Measurements from ENCODE around the gene SLC38A8. TPM values are rescaled to one million over a fixed set of nuclear protein-coding genes. Genes with fewer than 3 reads are reported as not detected.

SLC38A8 gene
- total and polyA plus RNA-seq, 4 donors, result 0.08 to 1.0 (median 0.32) TPM

DNA sequence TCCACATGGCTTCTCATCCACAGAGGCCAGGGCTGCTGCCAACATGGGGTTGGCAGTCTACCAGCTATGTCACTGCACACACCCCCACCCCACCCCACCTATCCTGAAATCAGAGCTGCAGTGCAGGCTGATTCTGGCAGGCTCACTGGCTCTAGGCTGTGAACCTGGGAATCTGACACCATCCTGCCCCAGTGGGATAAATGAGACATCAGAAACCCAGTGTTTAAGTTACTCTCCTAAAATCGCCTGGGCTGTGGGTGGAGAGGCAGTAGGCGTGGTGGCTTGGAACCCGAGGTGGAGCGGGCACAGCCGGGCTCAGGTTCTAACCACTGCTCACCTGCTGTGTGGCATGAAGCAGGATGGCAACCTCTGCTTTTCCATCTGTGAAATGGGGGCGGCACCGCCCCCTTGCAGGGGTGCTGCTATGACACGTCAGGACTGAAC, 5.6 kb downstream of the SLC38A8 start:
- H3K9me3 ChIP-seq (ENCODE audit: control insufficient read depth in 4 of 4, low read length in 3 of 4), result peaks cover 0 to 2% (median under 1%) of the 10 kb centered on the region in 4 donors
- H3K27ac ChIP-seq (ENCODE audit: low read depth in 1 of 2, low read length in 2 of 2), result no peak overlapping the region
- DNase-seq (ENCODE audit: low spot score), result no peak
- no peaks in the 10 kb centered on the region for H3K36me3 ChIP-seq (ENCODE audit: control insufficient read depth in 4 of 4, insufficient read depth in 3 of 4, low read depth in 1 of 4, low read length in 3 of 4)
- H3K9ac ChIP-seq (ENCODE audit: low read depth in 1 of 2, low read length in 2 of 2), result no peak overlapping the region
- TF ChIP-seq, protein P1, sequence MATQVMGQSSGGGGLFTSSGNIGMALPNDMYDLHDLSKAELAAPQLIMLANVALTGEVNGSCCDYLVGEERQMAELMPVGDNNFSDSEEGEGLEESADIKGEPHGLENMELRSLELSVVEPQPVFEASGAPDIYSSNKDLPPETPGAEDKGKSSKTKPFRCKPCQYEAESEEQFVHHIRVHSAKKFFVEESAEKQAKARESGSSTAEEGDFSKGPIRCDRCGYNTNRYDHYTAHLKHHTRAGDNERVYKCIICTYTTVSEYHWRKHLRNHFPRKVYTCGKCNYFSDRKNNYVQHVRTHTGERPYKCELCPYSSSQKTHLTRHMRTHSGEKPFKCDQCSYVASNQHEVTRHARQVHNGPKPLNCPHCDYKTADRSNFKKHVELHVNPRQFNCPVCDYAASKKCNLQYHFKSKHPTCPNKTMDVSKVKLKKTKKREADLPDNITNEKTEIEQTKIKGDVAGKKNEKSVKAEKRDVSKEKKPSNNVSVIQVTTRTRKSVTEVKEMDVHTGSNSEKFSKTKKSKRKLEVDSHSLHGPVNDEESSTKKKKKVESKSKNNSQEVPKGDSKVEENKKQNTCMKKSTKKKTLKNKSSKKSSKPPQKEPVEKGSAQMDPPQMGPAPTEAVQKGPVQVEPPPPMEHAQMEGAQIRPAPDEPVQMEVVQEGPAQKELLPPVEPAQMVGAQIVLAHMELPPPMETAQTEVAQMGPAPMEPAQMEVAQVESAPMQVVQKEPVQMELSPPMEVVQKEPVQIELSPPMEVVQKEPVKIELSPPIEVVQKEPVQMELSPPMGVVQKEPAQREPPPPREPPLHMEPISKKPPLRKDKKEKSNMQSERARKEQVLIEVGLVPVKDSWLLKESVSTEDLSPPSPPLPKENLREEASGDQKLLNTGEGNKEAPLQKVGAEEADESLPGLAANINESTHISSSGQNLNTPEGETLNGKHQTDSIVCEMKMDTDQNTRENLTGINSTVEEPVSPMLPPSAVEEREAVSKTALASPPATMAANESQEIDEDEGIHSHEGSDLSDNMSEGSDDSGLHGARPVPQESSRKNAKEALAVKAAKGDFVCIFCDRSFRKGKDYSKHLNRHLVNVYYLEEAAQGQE (IDR thresholded peaks at IDR 0.05), result no peak
- TF ChIP-seq, protein P2, sequence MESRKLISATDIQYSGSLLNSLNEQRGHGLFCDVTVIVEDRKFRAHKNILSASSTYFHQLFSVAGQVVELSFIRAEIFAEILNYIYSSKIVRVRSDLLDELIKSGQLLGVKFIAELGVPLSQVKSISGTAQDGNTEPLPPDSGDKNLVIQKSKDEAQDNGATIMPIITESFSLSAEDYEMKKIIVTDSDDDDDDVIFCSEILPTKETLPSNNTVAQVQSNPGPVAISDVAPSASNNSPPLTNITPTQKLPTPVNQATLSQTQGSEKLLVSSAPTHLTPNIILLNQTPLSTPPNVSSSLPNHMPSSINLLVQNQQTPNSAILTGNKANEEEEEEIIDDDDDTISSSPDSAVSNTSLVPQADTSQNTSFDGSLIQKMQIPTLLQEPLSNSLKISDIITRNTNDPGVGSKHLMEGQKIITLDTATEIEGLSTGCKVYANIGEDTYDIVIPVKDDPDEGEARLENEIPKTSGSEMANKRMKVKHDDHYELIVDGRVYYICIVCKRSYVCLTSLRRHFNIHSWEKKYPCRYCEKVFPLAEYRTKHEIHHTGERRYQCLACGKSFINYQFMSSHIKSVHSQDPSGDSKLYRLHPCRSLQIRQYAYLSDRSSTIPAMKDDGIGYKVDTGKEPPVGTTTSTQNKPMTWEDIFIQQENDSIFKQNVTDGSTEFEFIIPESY (IDR thresholded peaks at IDR 0.05), result no peak
- no peak for TF ChIP-seq MAX (IDR thresholded peaks at IDR 0.05)
- 94% methylated on average over 8 of the region's 8 CpGs for WGBS
- no peaks in the 10 kb centered on the region for H3K27me3 ChIP-seq (ENCODE audit: control insufficient read depth in 4 of 4, insufficient read depth in 4 of 4, low read length in 3 of 4)
- no peak overlapping the region for H3K4me3 ChIP-seq (ENCODE audit: low read depth in 1 of 3, low read length in 3 of 3)
- no peaks in the 10 kb centered on the region for H3K4me1 ChIP-seq (ENCODE audit: control insufficient read depth in 4 of 4, insufficient read depth in 4 of 4, low read length in 3 of 4)

GRCh38 chr16:84036131-84036530, 6.5 kb downstream of the SLC38A8 start:
- Histone ChIP-seq H3K36me3 (ENCODE audit: control insufficient read depth in 4 of 4, insufficient read depth in 3 of 4, low read depth in 1 of 4, low read length in 3 of 4) (no peaks in the 10 kb centered on the region), H3K9ac (ENCODE audit: low read depth in 1 of 2, low read length in 2 of 2) (no peak overlapping the region), H3K9me3 (ENCODE audit: control insufficient read depth in 4 of 4, low read length in 3 of 4) (peaks cover 0 to 2% (median under 1%) of the 10 kb centered on the region in 4 donors), H3K4me3 (ENCODE audit: low read depth in 1 of 3, low read length in 3 of 3) (no peak overlapping the region), H3K27ac (ENCODE audit: low read depth in 1 of 2, low read length in 2 of 2) (no peak overlapping the region), H3K27me3 (ENCODE audit: control insufficient read depth in 4 of 4, insufficient read depth in 4 of 4, low read length in 3 of 4) (no peaks in the 10 kb centered on the region), H3K4me1 (ENCODE audit: control insufficient read depth in 4 of 4, insufficient read depth in 4 of 4, low read length in 3 of 4) (no peaks in the 10 kb centered on the region)
- no peak for TF ChIP-seq FOXA2 (IDR thresholded peaks at IDR 0.05)
- TF ChIP-seq, protein P3, sequence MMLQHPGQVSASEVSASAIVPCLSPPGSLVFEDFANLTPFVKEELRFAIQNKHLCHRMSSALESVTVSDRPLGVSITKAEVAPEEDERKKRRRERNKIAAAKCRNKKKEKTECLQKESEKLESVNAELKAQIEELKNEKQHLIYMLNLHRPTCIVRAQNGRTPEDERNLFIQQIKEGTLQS (IDR thresholded peaks at IDR 0.05), result no peak
- TF ChIP-seq MAX (IDR thresholded peaks at IDR 0.05), result no peak
- TF ChIP-seq TAF1 (conservative IDR thresholded peaks at IDR 0.05), result no peak
- TF ChIP-seq JUND (IDR thresholded peaks at IDR 0.05), result no peak
- no peak for TF ChIP-seq CTCF (IDR thresholded peaks at IDR 0.05; ENCODE audit: low read depth, low read length, missing input control)
- TF ChIP-seq RXRA (IDR thresholded peaks at IDR 0.05), result no peak
- TF ChIP-seq, protein P2 (IDR thresholded peaks at IDR 0.05), result no peak
- TF ChIP-seq FOXA1 (IDR thresholded peaks at IDR 0.05), result no peak
- TF ChIP-seq NR2F2 (IDR thresholded peaks at IDR 0.05), result no peak
- TF ChIP-seq GABPA (IDR thresholded peaks at IDR 0.05 in 1 of 2, conservative IDR thresholded peaks at IDR 0.05 in 1 of 2), result no peak
- no peak for TF ChIP-seq HNF4G (IDR thresholded peaks at IDR 0.05)
- no peak for TF ChIP-seq SP1 (IDR thresholded peaks at IDR 0.05)
- 88% methylated on average over 3 of the region's 3 CpGs for WGBS
- DNase-seq (ENCODE audit: low spot score), result no peak

Data from liver (tissue), 9 donors.